ENCODE results near the gene PDE6D.

Gene PDE6D

GRCh38 chr2:231745303-231746038, 35.6 kb downstream of the PDE6D start:
- Histone ChIP-seq H3K4me3 (ENCODE audit: low read depth, low read length) (no peak overlapping the region), H3K27ac (no peak overlapping the region), H3K36me3 (no peaks in the 10 kb centered on the region), H3K9me3 (ENCODE audit: severe bottlenecking) (no peaks in the 10 kb centered on the region), H3K27me3 (ENCODE audit: insufficient read depth, low read depth, severe bottlenecking) (no peaks in the 10 kb centered on the region)
- TF ChIP-seq CTCF (IDR thresholded peaks at IDR 0.05; ENCODE audit: low read depth, low read length): no peak
- no peak for DNase-seq

GRCh38 chr2:231743376-231744116, 37.5 kb downstream of the PDE6D start:
- TF ChIP-seq CTCF (IDR thresholded peaks at IDR 0.05; ENCODE audit: low read depth, low read length): no peak
- H3K36me3 ChIP-seq: no peaks in the 10 kb centered on the region
- H3K9me3 ChIP-seq (ENCODE audit: severe bottlenecking): no peaks in the 10 kb centered on the region
- no peak overlapping the region for H3K4me3 ChIP-seq (ENCODE audit: low read depth, low read length)
- no peak for DNase-seq
- no peak overlapping the region for H3K27ac ChIP-seq
- no peaks in the 10 kb centered on the region for H3K27me3 ChIP-seq (ENCODE audit: insufficient read depth, low read depth, severe bottlenecking)

- DNase-seq: no peak
- Histone ChIP-seq H3K4me3 (ENCODE audit: low read depth, low read length) (no peak overlapping the region), H3K27ac (no peak overlapping the region), H3K27me3 (ENCODE audit: insufficient read depth, low read depth, severe bottlenecking) (no peaks in the 10 kb centered on the region), H3K9me3 (ENCODE audit: severe bottlenecking) (no peaks in the 10 kb centered on the region), H3K36me3 (peaks cover 5% of the 10 kb centered on the region)
- no peak for TF ChIP-seq CTCF (IDR thresholded peaks at IDR 0.05; ENCODE audit: low read depth, low read length)
These were observed 43.3 kb downstream of the PDE6D start for GRCh38 chr2:231737761-231738160.

- no peak overlapping the region for H3K27ac ChIP-seq
- TF ChIP-seq CTCF (IDR thresholded peaks at IDR 0.05; ENCODE audit: low read depth, low read length): peak; percentile 42
- no peaks in the 10 kb centered on the region for H3K27me3 ChIP-seq (ENCODE audit: insufficient read depth, low read depth, severe bottlenecking)
- H3K9me3 ChIP-seq (ENCODE audit: severe bottlenecking): no peaks in the 10 kb centered on the region
- peaks cover 5% of the 10 kb centered on the region for H3K36me3 ChIP-seq
- no peak overlapping the region for H3K4me3 ChIP-seq (ENCODE audit: low read depth, low read length)
- DNase-seq: no peak
These were observed 48.5 kb downstream of the PDE6D start for GRCh38 chr2:231732604-231733003.

- TF ChIP-seq CTCF (IDR thresholded peaks at IDR 0.05; ENCODE audit: low read depth, low read length): no peak
- peak; percentile 58 for DNase-seq
- H3K27ac ChIP-seq: 0 out of 2 replicates have a peak overlapping the region, but pooled peaks have one; percentile 24
- no peaks in the 10 kb centered on the region for H3K9me3 ChIP-seq (ENCODE audit: severe bottlenecking)
- H3K36me3 ChIP-seq: no peaks in the 10 kb centered on the region
- no peaks in the 10 kb centered on the region for H3K27me3 ChIP-seq (ENCODE audit: insufficient read depth, low read depth, severe bottlenecking)
- no peak overlapping the region for H3K4me3 ChIP-seq (ENCODE audit: low read depth, low read length)
These were observed 53.5 kb downstream of the PDE6D start for GRCh38 chr2:231727621-231728020.
